Astrocyte of the spinal cord (primary cell): ENCODE measurements around the gene ARHGEF28.
A peak's percentile ranks its signal among the peaks of the same experiment; 100 is the strongest.

ENCODE experiments used
- DNase-seq: peaks from one replicate; pipeline ENCODE4 v3.0.0; 2011; ENCODE audit warnings: low read depth, low spot score
- H3K4me3 ChIP-seq: 2 replicates; pipeline ENCODE4 v1.5.1; 2011; ENCODE audit warnings: low read depth, mild to moderate bottlenecking, low read length, moderate library complexity
- in situ Hi-C: cut with HindIII; loops from 2 replicates; pipeline ENCODE4 v1.10.0; 2017; ENCODE audit warnings: low sequenced_read_pairs
- TF ChIP-seq, protein P1 (sequence below): IDR thresholded peaks from 2 replicates; pipeline ENCODE4 v1.5.1; 2012; ENCODE audit warnings: low read depth, mild to moderate bottlenecking, low read length, inconsistent platforms

The ARHGEF28 gene

GRCh38 chr5:73596705-73597328 is 29.2 kb upstream of the ARHGEF28 start:
- DNase-seq, result peak; percentile 23
- TF ChIP-seq, protein P1, sequence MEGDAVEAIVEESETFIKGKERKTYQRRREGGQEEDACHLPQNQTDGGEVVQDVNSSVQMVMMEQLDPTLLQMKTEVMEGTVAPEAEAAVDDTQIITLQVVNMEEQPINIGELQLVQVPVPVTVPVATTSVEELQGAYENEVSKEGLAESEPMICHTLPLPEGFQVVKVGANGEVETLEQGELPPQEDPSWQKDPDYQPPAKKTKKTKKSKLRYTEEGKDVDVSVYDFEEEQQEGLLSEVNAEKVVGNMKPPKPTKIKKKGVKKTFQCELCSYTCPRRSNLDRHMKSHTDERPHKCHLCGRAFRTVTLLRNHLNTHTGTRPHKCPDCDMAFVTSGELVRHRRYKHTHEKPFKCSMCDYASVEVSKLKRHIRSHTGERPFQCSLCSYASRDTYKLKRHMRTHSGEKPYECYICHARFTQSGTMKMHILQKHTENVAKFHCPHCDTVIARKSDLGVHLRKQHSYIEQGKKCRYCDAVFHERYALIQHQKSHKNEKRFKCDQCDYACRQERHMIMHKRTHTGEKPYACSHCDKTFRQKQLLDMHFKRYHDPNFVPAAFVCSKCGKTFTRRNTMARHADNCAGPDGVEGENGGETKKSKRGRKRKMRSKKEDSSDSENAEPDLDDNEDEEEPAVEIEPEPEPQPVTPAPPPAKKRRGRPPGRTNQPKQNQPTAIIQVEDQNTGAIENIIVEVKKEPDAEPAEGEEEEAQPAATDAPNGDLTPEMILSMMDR, result peak; percentile 67
- in situ Hi-C loops, result no loop called here
- H3K4me3 ChIP-seq, result no peak overlapping the region

- TF ChIP-seq, protein P1, result no peak
- DNase-seq, result no peak
- in situ Hi-C loops, result no loop called here
- H3K4me3 ChIP-seq, result no peak overlapping the region
Observed at GRCh38 chr5:73599380-73599779, 26.6 kb upstream of the ARHGEF28 start.

- in situ Hi-C loops, result no loop called here
- TF ChIP-seq, protein P1, result no peak
- no peak overlapping the region for H3K4me3 ChIP-seq
- DNase-seq, result no peak
Observed at GRCh38 chr5:73603998-73604397, 22.0 kb upstream of the ARHGEF28 start.

- DNase-seq, result peak; percentile 25
- TF ChIP-seq, protein P1, result no peak
- in situ Hi-C loops, result no loop called here
- H3K4me3 ChIP-seq, result no peak overlapping the region
Observed at GRCh38 chr5:73605223-73606087, 20.5 kb upstream of the ARHGEF28 start.

DNA sequence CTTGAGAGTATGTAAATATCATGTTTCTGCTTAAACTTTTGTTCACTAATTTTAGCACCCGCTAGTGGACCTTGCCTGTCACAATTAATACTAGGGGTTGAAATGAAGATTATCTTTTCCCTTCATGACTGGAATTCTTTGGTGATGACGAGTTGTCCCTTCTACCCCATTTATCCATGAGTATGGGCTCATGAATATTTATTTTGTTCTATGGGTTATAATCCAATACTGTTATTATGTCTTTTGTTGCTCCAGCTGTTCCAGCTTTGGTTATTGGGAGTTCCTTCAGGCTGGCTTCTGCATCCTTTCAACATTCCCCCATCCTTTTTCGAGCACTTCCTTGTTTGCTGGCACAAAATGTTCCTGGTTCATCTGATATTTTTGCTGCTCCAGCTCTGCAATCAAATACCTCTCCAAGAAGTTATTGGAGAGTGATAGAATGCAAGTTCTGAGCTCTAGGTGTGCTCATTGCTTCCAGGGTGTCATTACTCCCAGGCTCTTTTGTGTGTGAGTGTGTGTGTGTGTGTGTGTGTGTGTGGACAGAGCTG is 19.7 kb upstream of the ARHGEF28 start:
- TF ChIP-seq, protein P1, result no peak
- H3K4me3 ChIP-seq, result no peak overlapping the region
- DNase-seq, result no peak
- in situ Hi-C loops, result no loop called here

DNA sequence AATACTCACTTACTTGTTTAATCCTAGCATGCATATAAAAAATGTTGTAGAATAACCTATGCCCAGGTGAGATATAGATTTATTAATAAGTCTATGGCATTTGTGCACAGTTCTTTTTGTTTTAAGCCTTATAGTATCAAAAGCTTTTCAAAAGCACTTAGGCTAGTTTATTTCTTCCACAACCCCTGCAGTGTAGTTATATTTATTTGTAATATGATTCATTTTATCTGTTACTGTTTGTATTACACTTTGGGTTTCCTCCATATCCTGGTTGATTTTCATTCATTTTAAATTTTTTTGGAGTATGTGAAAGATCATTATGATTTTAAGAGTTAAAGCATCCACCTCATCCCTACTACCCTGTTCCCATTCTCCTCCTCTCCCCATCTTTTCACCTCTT is 18.8 kb upstream of the ARHGEF28 start:
- in situ Hi-C loops, result no loop called here
- no peak overlapping the region for H3K4me3 ChIP-seq
- TF ChIP-seq, protein P1, result no peak

More for the DNA sequence above, 18.8 kb upstream of the ARHGEF28 start:
- no peak for DNase-seq
